ENCODE results near the gene TACO1.
A peak's percentile ranks its signal among the peaks of the same experiment; 100 is the strongest.

TACO1 gene

DNA sequence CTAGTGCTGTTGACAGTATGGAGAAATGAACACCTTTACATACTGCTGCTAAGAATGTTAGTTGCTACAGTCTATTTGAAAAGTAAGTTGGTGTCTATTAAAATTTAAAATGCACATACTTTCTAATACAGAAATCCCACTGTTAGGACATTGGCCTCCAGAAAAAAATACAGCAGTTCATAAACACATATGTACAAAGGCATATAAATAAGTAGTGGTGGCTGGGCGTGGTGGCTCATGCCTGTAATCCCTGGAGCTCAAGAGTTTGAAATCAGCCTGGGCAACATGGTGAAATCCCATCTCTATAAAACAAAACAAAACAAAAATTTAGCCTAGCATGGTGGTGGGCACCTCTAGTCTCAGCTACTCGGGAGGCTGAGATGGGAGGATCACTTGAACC, 37.4 kb upstream of the TACO1 start:
- H3K4me3 ChIP-seq (ENCODE audit: low read depth, low read length), result no peak overlapping the region
- TF ChIP-seq, protein P1, sequence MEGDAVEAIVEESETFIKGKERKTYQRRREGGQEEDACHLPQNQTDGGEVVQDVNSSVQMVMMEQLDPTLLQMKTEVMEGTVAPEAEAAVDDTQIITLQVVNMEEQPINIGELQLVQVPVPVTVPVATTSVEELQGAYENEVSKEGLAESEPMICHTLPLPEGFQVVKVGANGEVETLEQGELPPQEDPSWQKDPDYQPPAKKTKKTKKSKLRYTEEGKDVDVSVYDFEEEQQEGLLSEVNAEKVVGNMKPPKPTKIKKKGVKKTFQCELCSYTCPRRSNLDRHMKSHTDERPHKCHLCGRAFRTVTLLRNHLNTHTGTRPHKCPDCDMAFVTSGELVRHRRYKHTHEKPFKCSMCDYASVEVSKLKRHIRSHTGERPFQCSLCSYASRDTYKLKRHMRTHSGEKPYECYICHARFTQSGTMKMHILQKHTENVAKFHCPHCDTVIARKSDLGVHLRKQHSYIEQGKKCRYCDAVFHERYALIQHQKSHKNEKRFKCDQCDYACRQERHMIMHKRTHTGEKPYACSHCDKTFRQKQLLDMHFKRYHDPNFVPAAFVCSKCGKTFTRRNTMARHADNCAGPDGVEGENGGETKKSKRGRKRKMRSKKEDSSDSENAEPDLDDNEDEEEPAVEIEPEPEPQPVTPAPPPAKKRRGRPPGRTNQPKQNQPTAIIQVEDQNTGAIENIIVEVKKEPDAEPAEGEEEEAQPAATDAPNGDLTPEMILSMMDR (IDR thresholded peaks at IDR 0.05; ENCODE audit: low read depth, low read length, missing control alignments), result no peak
- DNase-seq (ENCODE audit: low read depth), result no peak

DNA sequence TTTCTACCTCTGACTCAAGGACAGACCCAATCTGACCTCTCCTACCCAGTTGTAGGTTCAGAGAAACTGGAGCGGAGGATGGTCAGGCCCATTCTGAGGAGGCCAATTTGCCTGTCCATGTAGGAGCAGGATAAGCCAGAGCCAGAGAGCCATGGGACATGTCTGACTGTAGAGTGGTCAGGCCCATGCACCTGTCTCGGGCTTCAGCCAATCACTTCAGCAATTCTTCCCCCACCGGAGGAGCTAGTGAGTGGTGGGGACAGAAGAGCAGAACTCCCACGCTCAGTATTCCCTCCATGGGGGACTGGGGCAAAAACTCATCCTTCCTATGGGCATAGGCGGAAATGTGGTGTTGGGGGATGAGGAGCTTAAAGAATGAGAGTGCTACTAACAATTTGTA, 36.1 kb upstream of the TACO1 start:
- DNase-seq (ENCODE audit: low read depth), result no peak
- TF ChIP-seq, protein P1 (IDR thresholded peaks at IDR 0.05; ENCODE audit: low read depth, low read length, missing control alignments), result no peak
- no peak overlapping the region for H3K4me3 ChIP-seq (ENCODE audit: low read depth, low read length)

DNA sequence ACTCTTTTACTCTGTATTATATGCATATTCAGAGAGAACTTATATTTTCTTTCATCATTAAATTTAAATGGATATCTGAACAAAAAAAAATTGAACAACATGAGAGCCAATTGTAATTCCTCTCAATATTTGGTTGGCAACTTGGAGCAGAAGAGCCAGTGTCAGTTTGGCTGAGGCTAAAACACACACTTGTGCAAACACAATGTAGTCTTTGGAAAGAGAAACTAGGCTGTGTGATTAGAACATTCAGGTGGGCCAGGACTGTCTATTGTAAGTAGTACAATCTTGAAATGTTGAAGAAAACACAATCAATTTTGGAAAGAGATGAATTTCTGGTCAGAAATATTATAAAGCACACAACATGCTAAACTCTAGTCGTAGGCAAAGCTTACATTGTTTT, 33.5 kb upstream of the TACO1 start:
- no peak for DNase-seq (ENCODE audit: low read depth)
- H3K4me3 ChIP-seq (ENCODE audit: low read depth, low read length), result no peak overlapping the region
- TF ChIP-seq, protein P1 (IDR thresholded peaks at IDR 0.05; ENCODE audit: low read depth, low read length, missing control alignments), result no peak

DNA sequence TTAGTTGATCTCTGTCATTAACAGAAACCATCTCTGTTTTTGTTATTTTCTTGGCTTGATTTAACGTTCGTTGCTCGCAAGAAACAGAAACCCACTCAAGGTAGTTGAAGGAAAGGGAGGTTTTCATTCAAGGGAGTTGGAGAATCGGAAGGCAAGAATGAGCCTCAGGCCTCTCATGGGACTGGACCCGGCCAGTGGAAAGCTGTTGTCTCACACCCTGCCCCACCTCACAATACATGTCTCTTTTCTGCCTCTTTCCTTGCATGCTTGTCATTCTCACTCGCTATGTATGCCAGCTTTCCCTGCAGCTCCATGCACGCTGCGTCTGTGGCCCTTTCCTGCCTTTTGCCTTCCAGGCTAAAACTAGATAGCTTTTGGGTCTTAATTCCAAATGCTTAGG, 32.1 kb upstream of the TACO1 start:
- DNase-seq (ENCODE audit: low read depth), result no peak
- TF ChIP-seq, protein P1 (IDR thresholded peaks at IDR 0.05; ENCODE audit: low read depth, low read length, missing control alignments), result no peak
- no peak overlapping the region for H3K4me3 ChIP-seq (ENCODE audit: low read depth, low read length)

DNA sequence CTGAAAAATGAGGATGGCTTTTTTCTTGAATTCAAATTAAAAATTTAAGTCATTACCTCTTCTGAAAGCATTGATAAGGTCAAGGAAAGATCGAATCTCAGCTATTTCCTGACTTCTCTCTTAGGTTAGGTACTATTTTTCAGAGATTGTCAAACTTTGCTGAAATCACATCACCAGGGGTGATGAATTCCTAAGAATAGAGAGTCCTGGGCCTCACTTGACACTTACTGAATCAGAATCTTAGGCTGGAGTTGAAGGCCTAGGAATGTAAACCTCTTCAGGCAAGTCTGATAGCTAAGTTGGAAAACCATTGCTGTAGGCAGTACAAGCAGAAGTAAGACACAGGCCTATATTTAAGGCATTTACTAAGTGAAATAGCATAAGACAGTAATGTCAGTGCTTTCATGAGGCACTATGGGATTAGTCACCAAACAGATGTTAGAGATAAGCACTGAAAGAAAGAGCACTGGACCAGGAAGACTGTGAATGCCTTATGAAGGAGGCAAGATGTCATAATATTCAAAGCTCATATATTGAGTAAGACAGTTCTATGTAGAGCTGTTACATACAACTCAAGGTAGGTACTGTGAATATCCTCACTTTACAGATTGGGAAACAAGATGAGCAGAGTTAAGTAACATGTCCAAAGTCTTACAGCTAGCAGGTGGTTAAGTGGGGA, 28.9 kb upstream of the TACO1 start:
- DNase-seq (ENCODE audit: low read depth), result no peak
- TF ChIP-seq, protein P1 (IDR thresholded peaks at IDR 0.05; ENCODE audit: low read depth, low read length, missing control alignments), result no peak
- H3K4me3 ChIP-seq (ENCODE audit: low read depth, low read length), result no peak overlapping the region

DNA sequence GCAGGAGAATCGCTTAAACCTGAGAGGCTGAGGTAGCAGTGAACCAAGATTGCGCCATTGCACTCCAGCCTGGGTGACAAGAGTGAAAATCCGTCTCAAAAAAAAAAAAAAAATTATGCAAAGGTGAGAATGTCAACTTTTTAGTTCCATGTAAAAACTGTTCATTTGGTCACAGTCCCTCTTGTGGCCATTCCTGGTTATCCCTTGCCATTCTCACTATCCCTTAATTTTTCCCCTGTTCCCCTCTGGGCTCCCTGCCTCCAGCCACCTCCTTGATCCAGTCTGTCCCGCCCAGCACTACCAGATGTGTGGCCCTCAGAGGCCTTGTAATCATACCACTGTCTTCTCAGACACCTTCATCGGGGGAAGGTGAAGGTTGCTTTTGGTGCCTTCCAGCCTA, 27.1 kb upstream of the TACO1 start:
- DNase-seq (ENCODE audit: low read depth), result no peak
- TF ChIP-seq, protein P1 (IDR thresholded peaks at IDR 0.05; ENCODE audit: low read depth, low read length, missing control alignments), result peak; percentile 19
- H3K4me3 ChIP-seq (ENCODE audit: low read depth, low read length), result no peak overlapping the region
